ENCODE data around the gene ZBTB32. TPM values are rescaled to one million over a fixed set of nuclear protein-coding genes. Genes with fewer than 3 reads are reported as not detected.

ZBTB32 gene
- total RNA-seq, 2 donors from 2014 or later = not detected

GRCh38 chr19:35724560-35724959 lies 20.2 kb downstream of the ZBTB32 start:
- Histone ChIP-seq H3K27me3 (ENCODE audit: control insufficient read depth, insufficient read depth, low read length, poor library complexity, severe bottlenecking) (no peaks in the 10 kb centered on the region), H3K9me3 (ENCODE audit: control insufficient read depth, low read length) (no peaks in the 10 kb centered on the region), H3K4me3 (ENCODE audit: low read length) (no peak overlapping the region), H3K27ac (ENCODE audit: low read depth, low read length) (no peak overlapping the region), H3K9ac (ENCODE audit: extremely low read depth, low read length, poor library complexity, severe bottlenecking) (no peak overlapping the region), H3K4me1 (ENCODE audit: control insufficient read depth, insufficient read depth, low read length) (peaks cover under 1% of the 10 kb centered on the region), H3K36me3 (ENCODE audit: control insufficient read depth, insufficient read depth, low read length) (peaks cover 68% of the 10 kb centered on the region)
- Mint-ChIP-seq H3K36me3 (ENCODE audit: low read depth) (peaks cover 79% of the 10 kb centered on the region), H3K27me3 (ENCODE audit: insufficient read depth) (no peaks in the 10 kb centered on the region), H3K27ac (peak overlapping the region; percentile 19), H3K9me3 (no peaks in the 10 kb centered on the region), H3K4me3 (no peak overlapping the region), H3K4me1 (no peaks in the 10 kb centered on the region)
- WGBS, 2 experiments (ENCODE audit: insufficient coverage in 1 of 2, insufficient read length in 1 of 2) = 95 to 98% methylated on average over 10 to 12 of the region's 12 CpGs
- no peak for DNase-seq
- no peak for TF ChIP-seq CTCF (conservative IDR thresholded peaks at IDR 0.05)

GRCh38 chr19:35725216-35725861 lies 21.0 kb downstream of the ZBTB32 start:
- no peaks in the 10 kb centered on the region for H3K4me1 Mint-ChIP-seq
- H3K4me3 Mint-ChIP-seq = no peak overlapping the region
- peaks cover 76% of the 10 kb centered on the region for H3K36me3 ChIP-seq (ENCODE audit: control insufficient read depth, insufficient read depth, low read length)

GRCh38 chr19:35727053-35727955 lies 22.9 kb downstream of the ZBTB32 start:
- Histone ChIP-seq H3K27me3 (ENCODE audit: control insufficient read depth, insufficient read depth, low read length, poor library complexity, severe bottlenecking) (no peaks in the 10 kb centered on the region), H3K9me3 (ENCODE audit: control insufficient read depth, low read length) (no peaks in the 10 kb centered on the region), H3K4me1 (ENCODE audit: control insufficient read depth, insufficient read depth, low read length) (no peaks in the 10 kb centered on the region), H3K4me3 (ENCODE audit: low read length) (no peak overlapping the region), H3K36me3 (ENCODE audit: control insufficient read depth, insufficient read depth, low read length) (peaks cover 80% of the 10 kb centered on the region), H3K27ac (ENCODE audit: low read depth, low read length) (no peak overlapping the region), H3K9ac (ENCODE audit: extremely low read depth, low read length, poor library complexity, severe bottlenecking) (no peak overlapping the region)
- WGBS, 2 experiments (ENCODE audit: insufficient coverage in 1 of 2, insufficient read length in 1 of 2) = 95 to 98% methylated on average over 14 to 25 of the region's 25 CpGs
- H3K27me3 Mint-ChIP-seq (ENCODE audit: insufficient read depth) = no peaks in the 10 kb centered on the region
- TF ChIP-seq CTCF (conservative IDR thresholded peaks at IDR 0.05) = no peak
- no peak overlapping the region for H3K4me3 Mint-ChIP-seq
- H3K27ac Mint-ChIP-seq = no peak overlapping the region
- DNase-seq = no peak
- peaks cover 84% of the 10 kb centered on the region for H3K36me3 Mint-ChIP-seq (ENCODE audit: low read depth)
- no peaks in the 10 kb centered on the region for H3K9me3 Mint-ChIP-seq
- no peaks in the 10 kb centered on the region for H3K4me1 Mint-ChIP-seq

More at GRCh38 chr19:35725216-35725861, 21.0 kb downstream of the ZBTB32 start:
- no peak for DNase-seq
- WGBS, 2 experiments (ENCODE audit: insufficient coverage in 1 of 2, insufficient read length in 1 of 2) = 96 to 99% methylated on average over 16 to 23 of the region's 23 CpGs
- H3K9ac ChIP-seq (ENCODE audit: extremely low read depth, low read length, poor library complexity, severe bottlenecking) = no peak overlapping the region
- H3K4me3 ChIP-seq (ENCODE audit: low read length) = no peak overlapping the region
- no peak overlapping the region for H3K27ac ChIP-seq (ENCODE audit: low read depth, low read length)
- H3K27ac Mint-ChIP-seq = no peak overlapping the region
- H3K27me3 ChIP-seq (ENCODE audit: control insufficient read depth, insufficient read depth, low read length, poor library complexity, severe bottlenecking) = no peaks in the 10 kb centered on the region
- H3K36me3 Mint-ChIP-seq (ENCODE audit: low read depth) = peaks cover 83% of the 10 kb centered on the region
- no peak for TF ChIP-seq CTCF (conservative IDR thresholded peaks at IDR 0.05)
- no peaks in the 10 kb centered on the region for H3K9me3 ChIP-seq (ENCODE audit: control insufficient read depth, low read length)
- no peaks in the 10 kb centered on the region for H3K4me1 ChIP-seq (ENCODE audit: control insufficient read depth, insufficient read depth, low read length)
- H3K27me3 Mint-ChIP-seq (ENCODE audit: insufficient read depth) = no peaks in the 10 kb centered on the region
- H3K9me3 Mint-ChIP-seq = no peaks in the 10 kb centered on the region
